NCI-H1048 (cell line): Measurements from ENCODE around the gene FAM210A.

ENCODE experiments used
- DNase-seq: peaks from one replicate; lab custom pipeline; 2025; lab: John Stamatoyannopoulos, UW

Gene FAM210A

GRCh38 chr18:13646633-13647032 is 79.7 kb downstream of the FAM210A start:
- DNase-seq, result no peak

- no peak for DNase-seq
These were observed 81.3 kb downstream of the FAM210A start for GRCh38 chr18:13645093-13645492.

- DNase-seq, result no peak
These were observed 83.1 kb downstream of the FAM210A start for GRCh38 chr18:13643261-13643751.

- DNase-seq, result no peak
These were observed 83.9 kb downstream of the FAM210A start for GRCh38 chr18:13642440-13642827.

- DNase-seq, result no peak
These were observed 84.6 kb downstream of the FAM210A start for GRCh38 chr18:13641551-13642439.

- DNase-seq, result no peak
These were observed 86.0 kb downstream of the FAM210A start for GRCh38 chr18:13640266-13640860.

GRCh38 chr18:13638719-13639595 is 87.4 kb downstream of the FAM210A start:
- no peak for DNase-seq

- no peak for DNase-seq
These were observed 91.3 kb downstream of the FAM210A start for GRCh38 chr18:13635046-13635445.

- DNase-seq, result no peak
These were observed 92.7 kb downstream of the FAM210A start for GRCh38 chr18:13633700-13634099.

GRCh38 chr18:13630716-13631268 is 95.6 kb downstream of the FAM210A start:
- no peak for DNase-seq

GRCh38 chr18:13629841-13630715 is 96.3 kb downstream of the FAM210A start:
- peak; percentile 22 for DNase-seq

GRCh38 chr18:13628211-13628610 is 98.1 kb downstream of the FAM210A start:
- DNase-seq, result no peak

- DNase-seq, result no peak
These were observed 98.7 kb downstream of the FAM210A start for GRCh38 chr18:13627639-13628038.

- no peak for DNase-seq
These were observed 99.8 kb downstream of the FAM210A start for GRCh38 chr18:13626544-13626908.

- no peak for DNase-seq
These were observed 100.4 kb downstream of the FAM210A start for GRCh38 chr18:13625843-13626543.

- DNase-seq, result no peak
These were observed 101.0 kb downstream of the FAM210A start for GRCh38 chr18:13625355-13625754.

- DNase-seq, result no peak
These were observed 101.7 kb downstream of the FAM210A start for GRCh38 chr18:13624563-13625237.

GRCh38 chr18:13623871-13624270 is 102.5 kb downstream of the FAM210A start:
- DNase-seq, result no peak

GRCh38 chr18:13623348-13623747 is 103.0 kb downstream of the FAM210A start:
- DNase-seq, result no peak

- DNase-seq, result no peak
These were observed 103.6 kb downstream of the FAM210A start for GRCh38 chr18:13622751-13623150.
